K562 (cell line): ENCODE results near the gene KRTAP5-4. TPM values are rescaled to one million over a fixed set of nuclear protein-coding genes. Genes with fewer than 3 reads are reported as not detected.

Source experiments
- ATAC-seq: fragments of 200-7000 bp; cut with Tn5 transposase; 3 replicates; pipeline ENCODE4 v1.9.1; 2020; ENCODE audit warnings: moderate library complexity
- BruUV-seq: library from RNA; stranded (reverse); fragments of 400-500 nt; replicated peaks from 2 replicates; lab custom pipeline; 2021; lab: Mats Ljungman, UMichigan
- CTCF ChIA-PET: fragments of 300-600 bp; formaldehyde crosslinking; extraction: SDS; loops from one replicate; lab custom pipeline; 2021; ENCODE audit warnings: low intra/inter-chr PET ratio; lab: Yijun Ruan, JAX
- POLR2A ChIA-PET: fragments of 300-600, 350-650 bp; sonication (Branson Sonifier 250); formaldehyde crosslinking; extraction: SDS; loops from one replicate; lab custom pipeline; 2021; ENCODE audit warnings: antibody characterized with exemption, inconsistent platforms; lab: Yijun Ruan, JAX
- DNase-seq, 4 experiments: peaks; one replicate each; pipeline versions ENCODE4 v3.0.0 to v3.0.0-alpha.2; 2011 to 2018; ENCODE audit warnings: low spot score in 3 of 4, mixed read lengths in 3 of 4; ENCODE audit errors: extremely low read depth in 1 of 4
- FAIRE-seq: peaks from 2 replicates; lab custom pipeline; 2011; peaks lifted over from hg19 to GRCh38; lab: Jason Lieb, UNC
- H2AFZ ChIP-seq: 2 replicates; pipeline ENCODE4 v1.6.0; 2011; ENCODE audit warnings: low read depth, low read length, control low read depth, inconsistent platforms
- H3K27ac ChIP-seq: fragments of 200-600 bp; 3 replicates; pipeline ENCODE4 v1.8.0; 2011; ENCODE audit warnings: low read depth, mild to moderate bottlenecking, control low read depth, inconsistent platforms, low read length, moderate library complexity, mixed read lengths; ENCODE audit errors: extremely low read depth
- H3K27me3 ChIP-seq, 2 experiments: fragments of 300-600 bp in 1 of 2; 2 replicates in 1 of 2; 3 replicates in 1 of 2; pipeline versions ENCODE4 v1.6.0 to v1.8.0; 2011; ENCODE audit warnings: inconsistent platforms in 2 of 2, low read length in 2 of 2, mild to moderate bottlenecking in 1 of 2, mixed read lengths in 1 of 2, moderate library complexity in 1 of 2; ENCODE audit not compliant: control insufficient read depth in 2 of 2, insufficient read depth in 2 of 2
- H3K36me3 ChIP-seq: fragments of 300-600 bp; 3 replicates; pipeline ENCODE4 v1.8.0; 2011; ENCODE audit warnings: mild to moderate bottlenecking, low read length, inconsistent platforms; ENCODE audit not compliant: control insufficient read depth, insufficient read depth
- H3K4me1 ChIP-seq, 2 experiments: fragments of 200-600 bp in 1 of 2; replicated peaks in 1 of 2; 2 replicates in 1 of 2; 3 replicates in 1 of 2; pipeline versions ENCODE4 v1.5.1 to v1.8.0; 2011; ENCODE audit warnings: inconsistent platforms in 2 of 2, low read length in 2 of 2, mild to moderate bottlenecking in 1 of 2, mixed read lengths in 1 of 2, moderate library complexity in 1 of 2; ENCODE audit not compliant: control insufficient read depth in 2 of 2, insufficient read depth in 2 of 2
- H3K4me2 ChIP-seq: 2 replicates; pipeline ENCODE4 v1.6.1; 2011; ENCODE audit warnings: low read length, control low read depth, inconsistent platforms, mixed read lengths; ENCODE audit not compliant: insufficient read depth
- H3K4me3 ChIP-seq: fragments of 200-600 bp; sonication (generic), shearing (Covaris generic); 2 replicates; pipeline ENCODE4 v1.5.1; 2016; ENCODE audit warnings: control low read depth, inconsistent platforms
- H3K79me2 ChIP-seq: fragments of 200-600 bp; 3 replicates; pipeline ENCODE4 v1.8.0; 2011; ENCODE audit warnings: low read length, inconsistent platforms; ENCODE audit not compliant: control insufficient read depth, insufficient read depth
- H3K9ac ChIP-seq, 2 experiments: 2 replicates each; pipeline versions ENCODE4 v1.6.0 to v1.6.1; 2011; ENCODE audit warnings: low read depth in 2 of 2, low read length in 2 of 2, control low read depth in 1 of 2, inconsistent platforms in 1 of 2, mild to moderate bottlenecking in 1 of 2, mixed read lengths in 1 of 2; ENCODE audit not compliant: insufficient read depth in 1 of 2
- H3K9me1 ChIP-seq: one replicate; pipeline ENCODE4 v1.6.0; 2011; ENCODE audit warnings: inconsistent platforms, mild to moderate bottlenecking, low read length, moderate library complexity; ENCODE audit not compliant: control insufficient read depth, insufficient read depth
- H3K9me3 ChIP-seq: replicated peaks from 2 replicates; pipeline ENCODE4 v1.5.1; 2011; ENCODE audit warnings: low read depth, low read length, inconsistent platforms; ENCODE audit not compliant: control insufficient read depth, insufficient read depth
- H4K20me1 ChIP-seq: replicated peaks from 2 replicates; pipeline ENCODE4 v1.6.1; 2011; ENCODE audit warnings: low read length, inconsistent platforms, mixed read lengths; ENCODE audit not compliant: control insufficient read depth, insufficient read depth
- HCFC1 ChIP-seq: IDR thresholded peaks from 2 replicates; pipeline ENCODE4 v1.6.1; 2012; ENCODE audit warnings: low read depth, low read length, improper control_type of control experiment
- HNRNPLL ChIP-seq: fragments of 200-400 bp; formaldehyde crosslinking; IDR thresholded peaks from 2 replicates; pipeline ENCODE4 v1.6.1; 2017; ENCODE audit warnings: low read length, low read depth, mild to moderate bottlenecking; ENCODE audit not compliant: poor library complexity, severe bottlenecking
- NCOA6 ChIP-seq: fragments of 450-650 bp; IDR thresholded peaks from 2 replicates; pipeline ENCODE4 v1.6.1; 2017; ENCODE audit warnings: mild to moderate bottlenecking
- PPARD ChIP-seq: fragments of 250-450 bp; sonication (Bioruptor Pico); IDR thresholded peaks from 2 replicates; pipeline ENCODE4 v1.8.0; 2022; ENCODE audit warnings: inconsistent platforms, mild to moderate bottlenecking, moderate library complexity
- TFE3 ChIP-seq: fragments of 450-650 bp; formaldehyde crosslinking; IDR thresholded peaks from 2 replicates; pipeline ENCODE4 v1.4.0; 2020; ENCODE audit warnings: mild to moderate bottlenecking, mixed read lengths
- YY1 ChIP-seq, 3 experiments: IDR thresholded peaks; 2 replicates each; pipeline ENCODE4 v1.6.1; 2011; ENCODE audit warnings: low read length in 2 of 3, mild to moderate bottlenecking in 2 of 3, moderate library complexity in 2 of 3, borderline replicate concordance in 1 of 3, control low read depth in 1 of 3, low read depth in 1 of 3; ENCODE audit not compliant: insufficient read depth in 3 of 3, insufficient replicate concordance in 2 of 3, control insufficient read depth in 1 of 3, insufficient read length in 1 of 3; ENCODE audit errors: extremely low read depth in 1 of 3
- ZFX ChIP-seq: sonication (generic); formaldehyde crosslinking; IDR thresholded peaks from 2 replicates; pipeline ENCODE4 v1.8.0; 2022; ENCODE audit warnings: mild to moderate bottlenecking, missing genetic modification reagents, moderate library complexity
- WGBS: fragments of 100-300 bp; shearing (Covaris generic); methylation state at CpG from one replicate; pipeline ENCODE4 v1.1.6; 2016; ENCODE audit warnings: low coverage, mixed read lengths; ENCODE audit not compliant: insufficient coverage; ENCODE audit errors: missing lambda C conversion rate; 5-methylcytosine and 5-hydroxymethylcytosine counted together
- in situ Hi-C: fragments of 300-500 bp; cut with MboI; formaldehyde crosslinking; loops from 4 replicates; pipeline ENCODE4 v1.15.0; 2018; ENCODE audit warnings: inconsistent platforms, mixed read lengths
- intact Hi-C: fragments of 100-400 bp; cut with micrococcal nuclease; formaldehyde crosslinking; loops from 2 replicates; pipeline ENCODE4 v1.14.2; 2022
- polyA plus RNA-seq, 8 experiments: library from polyadenylated mRNA; depleted of rRNA in 4 of 8; stranded (reverse) in 5 of 8; unstranded in 3 of 8; fragments of >200 nt; fragmentation: Nextera tagmentation in 2 of 8; fragmentation: Illumina TruSeq in 1 of 8; extraction: Ambion mirVana in 2 of 8; extraction: Trizol in 1 of 8; gene quantifications; 2 replicates each; pipeline versions ENCODE4 v1.2.1 to v1.2.3, GENCODE V29; 2011 to 2014; ENCODE audit warnings: inconsistent platforms in 1 of 8, missing spikeins in 1 of 8
- total RNA-seq, 7 experiments: library from RNA; depleted of rRNA in 6 of 7; stranded (reverse); fragments of >200 nt in 6 of 7; fragmentation: Illumina TruSeq in 2 of 7; extraction: Trizol in 2 of 7; gene quantifications; 2 replicates each; pipeline versions ENCODE4 v1.2.1 to v1.2.3, GENCODE V29; 2011 to 2021; ENCODE audit warnings: low replicate concordance in 1 of 7

The KRTAP5-4 gene
- total and polyA plus RNA-seq, 9 of the 15 experiments (the other 6 are each of a cell fraction or from before 2014, with no cell fraction given) = not detected

- no peak for ATAC-seq
- in situ Hi-C loops = no loop called here
Observed at GRCh38 chr11:1618231-1618630, 3.7 kb downstream of the KRTAP5-4 start.

More at GRCh38 chr11:1618231-1618630, 3.7 kb downstream of the KRTAP5-4 start:
- H3K9ac ChIP-seq = no peak overlapping the region
- peaks cover 6% of the 10 kb centered on the region; the same call in 1 of the 2 replicates for H4K20me1 ChIP-seq
- no peaks in the 10 kb centered on the region for H3K36me3 ChIP-seq
- ChIA-PET POLR2A (interaction anchor here (0.6 kb wide), 1 partner anchor 34 kb away, joined by 3 read pairs; no protein-coding TSS in a partner anchor), CTCF (no interaction called here)
- peaks cover 0 to 19% of the 10 kb centered on the region in 2 experiments; a peak in 3 of 5 replicates for H3K27me3 ChIP-seq
- no peaks in the 10 kb centered on the region for H3K79me2 ChIP-seq
- WGBS = 31% methylated on average over 10 of the region's 10 CpGs
- H3K4me3 ChIP-seq = no peak overlapping the region
- H3K27ac ChIP-seq = no peak overlapping the region
- no peak for DNase-seq
- intact Hi-C loops = no loop called here
- TF ChIP-seq PPARD (no peak), HCFC1 (no peak), ZFX (CRISPR knock-in tag) (no peak), YY1 (IDR thresholded peaks at IDR 0.05; ENCODE audit: borderline replicate concordance in 1 of 3, control insufficient read depth in 1 of 3, extremely low read depth in 1 of 3, insufficient read depth in 3 of 3, insufficient read length in 1 of 3, insufficient replicate concordance in 2 of 3, low read depth in 1 of 3, low read length in 2 of 3) (no peak), TFE3 (peak; percentile 54), HNRNPLL (no peak), NCOA6 (no peak)
- no peak overlapping the region for H2AFZ ChIP-seq
- no peak for FAIRE-seq
- H3K9me1 ChIP-seq = no peaks in the 10 kb centered on the region
- H3K9me3 ChIP-seq = 0 out of 2 replicates have a peak, but pooled peaks cover 1% of the 10 kb centered on the region
- no peak overlapping the region for H3K4me2 ChIP-seq
- H3K4me1 ChIP-seq = peaks cover 0 to 2% of the 10 kb centered on the region in 2 experiments; a peak in 2 of 5 replicates
- BruUV-seq = no TSS peak
